ENCODE data around the gene HDHD2. TPM values are rescaled to one million over a fixed set of nuclear protein-coding genes. Genes with fewer than 3 reads are reported as not detected.

Gene HDHD2
- polyA plus RNA-seq, 3 donors, result 10.6 to 38.1 (median 30.6) TPM

DNA sequence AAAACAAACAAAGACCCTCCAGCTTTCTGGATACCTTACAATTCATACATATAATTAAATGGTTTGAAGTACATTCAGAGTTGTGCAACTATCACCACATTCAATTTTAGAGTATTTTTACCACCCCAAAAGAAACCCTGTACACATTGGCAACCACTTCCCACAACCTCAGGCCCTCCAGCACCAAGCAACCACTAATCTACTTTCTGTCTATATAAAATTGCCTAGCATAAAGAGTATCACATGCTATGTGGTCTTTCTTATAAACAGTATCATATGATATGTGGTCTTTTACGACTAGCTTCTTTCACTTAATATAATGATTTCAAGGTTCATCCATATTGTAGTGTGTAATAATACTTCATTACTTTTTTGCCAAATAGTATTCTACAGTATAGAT is 18.6 kb upstream of the HDHD2 start:
- no peak overlapping the region for H3K27ac Mint-ChIP-seq

DNA sequence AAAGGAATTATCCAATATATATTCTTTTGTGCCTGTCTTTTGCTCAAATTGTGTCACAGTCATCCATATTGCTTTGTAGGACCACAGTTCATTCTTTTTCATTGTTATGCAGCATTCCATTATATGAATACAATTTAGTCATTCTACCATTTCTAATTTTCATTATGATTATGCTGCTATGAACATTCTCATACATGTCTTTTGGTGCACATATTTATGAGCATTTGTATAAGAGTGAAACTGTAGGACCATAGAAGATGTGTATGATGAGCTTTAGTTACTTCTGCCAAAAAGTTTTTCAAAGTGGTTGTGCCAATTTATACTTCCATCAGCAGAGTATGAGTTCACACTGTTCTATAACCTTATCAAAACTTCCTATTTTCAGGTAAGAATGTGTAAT is 18.2 kb upstream of the HDHD2 start:
- no peak overlapping the region for H3K4me3 Mint-ChIP-seq
- intact Hi-C loops (cut with micrococcal nuclease), result no loop called here
- no peaks in the 10 kb centered on the region for H3K9me3 Mint-ChIP-seq
- H3K4me1 Mint-ChIP-seq, result no peaks in the 10 kb centered on the region
- no peak for DNase-seq
- H3K27me3 ChIP-seq (ENCODE audit: control insufficient read depth in 2 of 2, insufficient read depth in 2 of 2, low read length in 2 of 2), result no peaks in the 10 kb centered on the region
- no peak overlapping the region for H3K9ac ChIP-seq (ENCODE audit: insufficient read depth, low read length, poor library complexity, severe bottlenecking)
- peaks cover 5 to 15% of the 10 kb centered on the region in 2 donors for H3K36me3 Mint-ChIP-seq
- no peaks in the 10 kb centered on the region for H3K4me1 ChIP-seq (ENCODE audit: control insufficient read depth in 1 of 2, insufficient read depth in 2 of 2, low read length in 2 of 2)
- peaks cover 38% of the 10 kb centered on the region for H4K20me1 ChIP-seq (ENCODE audit: insufficient read depth, low read length)
- no peak overlapping the region for H3K4me2 ChIP-seq (replicated peaks; ENCODE audit: extremely low read depth, low read length, poor library complexity, severe bottlenecking)
- H2AFZ ChIP-seq (ENCODE audit: insufficient read depth, low read depth, low read length, poor library complexity, severe bottlenecking), result no peak overlapping the region
- no peak overlapping the region for H3K4me3 ChIP-seq (replicated peaks in 1 of 3; ENCODE audit: low read depth in 2 of 3, low read length in 3 of 3)
- H3K79me2 ChIP-seq (ENCODE audit: insufficient read depth, low read length), result peaks cover 95% of the 10 kb centered on the region
- no peaks in the 10 kb centered on the region for H3K9me3 ChIP-seq (replicated peaks in 1 of 2; ENCODE audit: control insufficient read depth in 1 of 2, insufficient read depth in 1 of 2, low read length in 2 of 2)
- no peak overlapping the region for H3K27ac Mint-ChIP-seq
- no peak overlapping the region for H3K27ac ChIP-seq (ENCODE audit: low read depth in 1 of 2, low read length in 2 of 2)
- H3K36me3 ChIP-seq (replicated peaks in 1 of 2; ENCODE audit: control insufficient read depth in 1 of 2, insufficient read depth in 2 of 2, low read length in 2 of 2), result no peaks in the 10 kb centered on the region
- TF ChIP-seq, protein P1, sequence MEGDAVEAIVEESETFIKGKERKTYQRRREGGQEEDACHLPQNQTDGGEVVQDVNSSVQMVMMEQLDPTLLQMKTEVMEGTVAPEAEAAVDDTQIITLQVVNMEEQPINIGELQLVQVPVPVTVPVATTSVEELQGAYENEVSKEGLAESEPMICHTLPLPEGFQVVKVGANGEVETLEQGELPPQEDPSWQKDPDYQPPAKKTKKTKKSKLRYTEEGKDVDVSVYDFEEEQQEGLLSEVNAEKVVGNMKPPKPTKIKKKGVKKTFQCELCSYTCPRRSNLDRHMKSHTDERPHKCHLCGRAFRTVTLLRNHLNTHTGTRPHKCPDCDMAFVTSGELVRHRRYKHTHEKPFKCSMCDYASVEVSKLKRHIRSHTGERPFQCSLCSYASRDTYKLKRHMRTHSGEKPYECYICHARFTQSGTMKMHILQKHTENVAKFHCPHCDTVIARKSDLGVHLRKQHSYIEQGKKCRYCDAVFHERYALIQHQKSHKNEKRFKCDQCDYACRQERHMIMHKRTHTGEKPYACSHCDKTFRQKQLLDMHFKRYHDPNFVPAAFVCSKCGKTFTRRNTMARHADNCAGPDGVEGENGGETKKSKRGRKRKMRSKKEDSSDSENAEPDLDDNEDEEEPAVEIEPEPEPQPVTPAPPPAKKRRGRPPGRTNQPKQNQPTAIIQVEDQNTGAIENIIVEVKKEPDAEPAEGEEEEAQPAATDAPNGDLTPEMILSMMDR (IDR thresholded peaks at IDR 0.05), result no peak
- no peaks in the 10 kb centered on the region for H3K27me3 Mint-ChIP-seq (ENCODE audit: low read depth in 3 of 3)

More for the DNA sequence above, 18.6 kb upstream of the HDHD2 start:
- no peak overlapping the region for H3K4me2 ChIP-seq (replicated peaks; ENCODE audit: extremely low read depth, low read length, poor library complexity, severe bottlenecking)
- no peak overlapping the region for H3K4me3 Mint-ChIP-seq
- H3K4me1 ChIP-seq (ENCODE audit: control insufficient read depth in 1 of 2, insufficient read depth in 2 of 2, low read length in 2 of 2), result no peaks in the 10 kb centered on the region
- H3K9me3 Mint-ChIP-seq, result no peaks in the 10 kb centered on the region
- peaks cover 95% of the 10 kb centered on the region for H3K79me2 ChIP-seq (ENCODE audit: insufficient read depth, low read length)
- H3K27ac ChIP-seq (ENCODE audit: low read depth in 1 of 2, low read length in 2 of 2), result no peak overlapping the region
- H3K4me3 ChIP-seq (replicated peaks in 1 of 3; ENCODE audit: low read depth in 2 of 3, low read length in 3 of 3), result no peak overlapping the region
- H3K9me3 ChIP-seq (replicated peaks in 1 of 2; ENCODE audit: control insufficient read depth in 1 of 2, insufficient read depth in 1 of 2, low read length in 2 of 2), result no peaks in the 10 kb centered on the region
- TF ChIP-seq, protein P1 (IDR thresholded peaks at IDR 0.05), result no peak
- intact Hi-C loops (cut with micrococcal nuclease), result no loop called here
- WGBS (ENCODE audit: insufficient coverage), result no CpG with 5 or more reads among the region's 1 CpG
- H4K20me1 ChIP-seq (ENCODE audit: insufficient read depth, low read length), result peaks cover 36% of the 10 kb centered on the region
- no peaks in the 10 kb centered on the region for H3K4me1 Mint-ChIP-seq
- H3K27me3 ChIP-seq (ENCODE audit: control insufficient read depth in 2 of 2, insufficient read depth in 2 of 2, low read length in 2 of 2), result no peaks in the 10 kb centered on the region
- H3K36me3 ChIP-seq (replicated peaks in 1 of 2; ENCODE audit: control insufficient read depth in 1 of 2, insufficient read depth in 2 of 2, low read length in 2 of 2), result no peaks in the 10 kb centered on the region
- H3K36me3 Mint-ChIP-seq, result peaks cover 3 to 13% of the 10 kb centered on the region in 2 donors
- H3K27me3 Mint-ChIP-seq (ENCODE audit: low read depth in 3 of 3), result no peaks in the 10 kb centered on the region
- no peak for DNase-seq
- H2AFZ ChIP-seq (ENCODE audit: insufficient read depth, low read depth, low read length, poor library complexity, severe bottlenecking), result no peak overlapping the region
- H3K9ac ChIP-seq (ENCODE audit: insufficient read depth, low read length, poor library complexity, severe bottlenecking), result no peak overlapping the region
